ENCODE data around the gene C16orf96.

DNA sequence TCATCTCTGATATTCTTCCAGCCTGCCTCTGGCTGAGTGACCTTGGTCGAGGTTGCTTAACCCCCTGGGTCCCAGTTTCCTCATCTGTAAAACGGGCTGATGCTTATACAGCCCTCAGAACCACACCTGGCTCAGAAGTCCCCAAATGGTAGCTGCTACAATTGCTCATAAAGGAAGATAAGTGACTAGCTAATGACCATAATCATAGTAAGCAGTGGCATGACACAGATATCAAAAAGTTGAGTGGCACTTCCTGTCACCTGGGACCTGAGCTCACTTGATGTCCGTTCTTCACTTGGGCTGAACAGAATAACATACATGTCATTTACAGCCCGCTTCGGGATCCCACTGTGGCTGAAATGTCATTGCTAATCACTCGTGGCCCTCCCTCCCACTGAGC lies 70.3 kb downstream of the C16orf96 start:
- no peak for TF ChIP-seq POLR2AphosphoS5 (IDR thresholded peaks at IDR 0.05)
- no peak for TF ChIP-seq POLR2A (IDR thresholded peaks at IDR 0.05)
- TF ChIP-seq, protein P1, sequence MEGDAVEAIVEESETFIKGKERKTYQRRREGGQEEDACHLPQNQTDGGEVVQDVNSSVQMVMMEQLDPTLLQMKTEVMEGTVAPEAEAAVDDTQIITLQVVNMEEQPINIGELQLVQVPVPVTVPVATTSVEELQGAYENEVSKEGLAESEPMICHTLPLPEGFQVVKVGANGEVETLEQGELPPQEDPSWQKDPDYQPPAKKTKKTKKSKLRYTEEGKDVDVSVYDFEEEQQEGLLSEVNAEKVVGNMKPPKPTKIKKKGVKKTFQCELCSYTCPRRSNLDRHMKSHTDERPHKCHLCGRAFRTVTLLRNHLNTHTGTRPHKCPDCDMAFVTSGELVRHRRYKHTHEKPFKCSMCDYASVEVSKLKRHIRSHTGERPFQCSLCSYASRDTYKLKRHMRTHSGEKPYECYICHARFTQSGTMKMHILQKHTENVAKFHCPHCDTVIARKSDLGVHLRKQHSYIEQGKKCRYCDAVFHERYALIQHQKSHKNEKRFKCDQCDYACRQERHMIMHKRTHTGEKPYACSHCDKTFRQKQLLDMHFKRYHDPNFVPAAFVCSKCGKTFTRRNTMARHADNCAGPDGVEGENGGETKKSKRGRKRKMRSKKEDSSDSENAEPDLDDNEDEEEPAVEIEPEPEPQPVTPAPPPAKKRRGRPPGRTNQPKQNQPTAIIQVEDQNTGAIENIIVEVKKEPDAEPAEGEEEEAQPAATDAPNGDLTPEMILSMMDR (IDR thresholded peaks at IDR 0.05): no peak
- TF ChIP-seq EP300 (IDR thresholded peaks at IDR 0.05): no peak
